ENCODE measurements around the gene MGST3. TPM values are rescaled to one million over a fixed set of nuclear protein-coding genes. Genes with fewer than 3 reads are reported as not detected.

Gene MGST3
- total RNA-seq, 4 donors from 2014 or later = 319 to 444 (median 396) TPM

DNA sequence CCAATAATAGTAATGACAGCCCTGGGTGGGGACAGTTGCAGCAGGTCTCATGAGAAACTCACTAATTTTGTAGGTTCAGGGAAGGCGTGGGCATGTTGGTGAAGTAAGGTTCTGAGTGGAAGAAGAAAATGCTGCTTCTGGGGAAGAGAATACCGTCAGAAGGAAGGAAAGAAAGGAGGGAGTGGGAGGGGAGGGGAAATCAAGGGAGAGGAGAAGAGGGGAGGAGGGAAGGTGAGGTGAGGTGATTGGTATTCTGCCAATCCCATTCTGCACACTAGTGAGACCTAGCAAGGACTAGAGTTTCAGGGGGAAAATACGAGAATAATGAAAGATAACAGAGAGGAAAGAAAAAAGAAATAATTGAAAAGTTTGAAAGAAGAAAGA, 32.4 kb upstream of the MGST3 start:
- TF ChIP-seq, protein P1, sequence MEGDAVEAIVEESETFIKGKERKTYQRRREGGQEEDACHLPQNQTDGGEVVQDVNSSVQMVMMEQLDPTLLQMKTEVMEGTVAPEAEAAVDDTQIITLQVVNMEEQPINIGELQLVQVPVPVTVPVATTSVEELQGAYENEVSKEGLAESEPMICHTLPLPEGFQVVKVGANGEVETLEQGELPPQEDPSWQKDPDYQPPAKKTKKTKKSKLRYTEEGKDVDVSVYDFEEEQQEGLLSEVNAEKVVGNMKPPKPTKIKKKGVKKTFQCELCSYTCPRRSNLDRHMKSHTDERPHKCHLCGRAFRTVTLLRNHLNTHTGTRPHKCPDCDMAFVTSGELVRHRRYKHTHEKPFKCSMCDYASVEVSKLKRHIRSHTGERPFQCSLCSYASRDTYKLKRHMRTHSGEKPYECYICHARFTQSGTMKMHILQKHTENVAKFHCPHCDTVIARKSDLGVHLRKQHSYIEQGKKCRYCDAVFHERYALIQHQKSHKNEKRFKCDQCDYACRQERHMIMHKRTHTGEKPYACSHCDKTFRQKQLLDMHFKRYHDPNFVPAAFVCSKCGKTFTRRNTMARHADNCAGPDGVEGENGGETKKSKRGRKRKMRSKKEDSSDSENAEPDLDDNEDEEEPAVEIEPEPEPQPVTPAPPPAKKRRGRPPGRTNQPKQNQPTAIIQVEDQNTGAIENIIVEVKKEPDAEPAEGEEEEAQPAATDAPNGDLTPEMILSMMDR (IDR thresholded peaks at IDR 0.05; ENCODE audit: low read depth) = no peak

DNA sequence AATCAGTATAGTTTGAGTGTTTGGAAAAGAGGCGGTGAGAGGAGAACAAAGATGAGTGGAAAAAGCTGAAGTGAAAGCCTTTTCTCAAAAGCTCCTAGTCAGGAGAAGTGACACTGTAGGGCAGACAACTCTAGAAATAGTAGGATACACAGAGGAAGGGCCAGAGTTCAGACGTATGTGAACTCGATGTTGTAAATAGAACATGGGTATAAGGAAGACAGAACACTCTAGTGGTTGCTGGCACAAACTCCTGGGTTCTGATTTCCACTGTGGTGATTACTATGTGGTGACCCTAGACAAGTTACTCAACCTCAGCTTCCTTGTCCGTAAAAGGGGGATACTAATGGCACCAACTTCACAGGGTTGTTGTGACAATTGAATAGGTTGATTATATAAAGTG, 30.2 kb upstream of the MGST3 start:
- TF ChIP-seq, protein P1 (IDR thresholded peaks at IDR 0.05; ENCODE audit: low read depth) = no peak

DNA sequence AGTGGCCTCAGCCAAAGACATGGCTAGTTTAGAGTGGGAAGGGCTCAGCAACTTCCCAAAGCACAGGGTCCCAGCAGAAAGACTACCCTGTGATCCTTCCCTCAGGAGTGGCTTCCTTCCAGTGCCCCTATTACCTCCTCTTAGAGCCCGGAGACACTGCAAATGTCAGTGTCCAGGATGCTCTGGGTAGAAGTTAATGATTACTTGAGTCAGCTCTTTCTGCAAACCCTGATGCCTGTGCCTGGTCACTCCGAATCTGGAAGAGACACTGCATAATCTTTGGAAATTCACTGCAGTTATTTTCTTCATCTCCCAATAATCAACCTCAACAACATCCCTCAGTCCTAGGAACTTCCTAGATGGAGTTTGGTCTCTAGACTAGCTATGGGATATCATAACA, 27.2 kb upstream of the MGST3 start:
- TF ChIP-seq, protein P1 (IDR thresholded peaks at IDR 0.05; ENCODE audit: low read depth) = no peak

DNA sequence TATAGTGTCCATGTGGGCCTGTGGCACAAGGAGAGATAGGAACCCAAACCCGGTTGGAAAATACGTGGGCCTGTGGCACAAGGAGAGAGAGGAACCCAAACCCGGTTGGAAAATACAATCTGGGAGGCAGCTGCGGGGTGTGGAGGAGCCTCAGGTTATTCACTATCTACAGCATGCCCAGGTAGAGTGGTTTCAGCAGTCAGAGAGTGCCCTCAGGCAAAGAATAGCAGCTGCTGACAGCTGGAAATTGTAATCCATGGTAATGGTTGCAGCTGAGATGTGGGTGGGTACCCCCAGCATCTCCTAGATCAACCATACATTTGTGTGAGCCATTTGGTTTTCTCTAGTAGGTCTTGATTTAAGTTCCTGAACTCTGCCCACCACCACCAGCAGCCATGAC, 25.8 kb upstream of the MGST3 start:
- TF ChIP-seq, protein P1 (IDR thresholded peaks at IDR 0.05; ENCODE audit: low read depth) = no peak

DNA sequence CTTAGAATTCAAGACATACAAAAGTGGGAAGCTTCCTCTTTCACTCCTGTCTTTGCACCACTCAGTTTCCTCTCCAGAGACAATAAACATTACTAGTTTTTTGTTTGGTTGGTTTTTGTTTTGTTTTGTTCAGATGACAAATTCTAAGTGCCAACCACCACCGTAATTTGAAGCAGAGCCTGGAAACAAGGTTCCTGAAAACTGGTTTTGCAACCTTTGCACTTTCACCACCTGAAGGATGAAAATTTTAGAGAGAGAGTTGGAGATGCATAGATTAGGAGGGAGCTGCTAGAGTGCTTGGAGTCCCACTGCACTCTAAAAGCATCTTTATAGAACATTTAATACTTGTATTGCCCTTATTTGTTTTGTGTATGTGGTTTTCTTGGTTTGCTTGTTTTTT, 20.2 kb upstream of the MGST3 start:
- TF ChIP-seq, protein P1 (IDR thresholded peaks at IDR 0.05; ENCODE audit: low read depth) = no peak

DNA sequence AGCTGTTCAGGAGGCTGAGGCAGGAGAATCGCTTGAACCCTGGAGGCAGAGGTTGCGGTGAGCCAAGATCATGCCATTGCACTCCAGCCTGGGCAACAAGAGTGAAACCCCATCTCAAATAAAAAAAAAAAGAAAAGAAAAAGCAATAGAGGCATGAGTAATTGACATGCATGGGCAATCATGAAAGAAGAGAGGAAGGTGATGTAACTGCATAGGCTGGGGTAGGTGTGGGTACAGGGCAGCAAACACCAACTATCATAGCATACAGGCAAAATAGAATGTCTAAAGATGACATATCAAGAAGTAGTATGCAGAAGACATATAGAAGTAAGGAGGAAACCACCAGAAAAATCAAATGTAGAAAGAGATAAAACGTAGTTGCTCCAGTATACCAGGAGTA, 19.0 kb upstream of the MGST3 start:
- TF ChIP-seq, protein P1 (IDR thresholded peaks at IDR 0.05; ENCODE audit: low read depth) = no peak

DNA sequence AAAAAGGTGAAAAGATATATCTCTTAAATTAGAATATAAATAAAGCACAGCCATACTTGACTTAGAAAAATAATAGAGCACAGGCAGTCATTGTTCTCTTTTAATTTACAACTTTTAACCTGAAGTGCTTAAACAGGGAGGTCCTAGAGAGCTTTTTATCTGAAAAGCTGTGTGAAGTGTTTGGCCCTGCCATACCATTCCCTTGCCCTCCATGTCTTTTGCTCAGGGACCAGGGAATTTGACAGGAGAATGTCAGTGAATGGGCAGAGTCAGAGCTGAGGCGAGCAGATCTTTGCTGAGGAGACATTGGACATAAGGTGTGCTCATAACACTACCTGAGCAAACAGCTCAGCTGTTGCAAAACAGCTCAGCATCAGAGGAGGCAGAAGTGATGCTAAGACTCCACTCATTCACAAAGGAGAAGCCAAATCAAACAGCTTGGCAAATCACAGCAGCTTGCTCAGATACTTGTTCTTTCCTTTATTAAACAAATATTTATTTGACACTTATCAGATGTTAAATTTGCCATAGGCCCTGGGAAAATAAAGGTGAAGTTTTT, 14.9 kb upstream of the MGST3 start:
- TF ChIP-seq, protein P1 (IDR thresholded peaks at IDR 0.05; ENCODE audit: low read depth) = no peak
